Subcutaneous adipose tissue (tissue), 4 donors: ENCODE measurements around the gene TBX1. TPM values are rescaled to one million over a fixed set of nuclear protein-coding genes. Genes with fewer than 3 reads are reported as not detected.

ENCODE experiments used
- total RNA-seq, 4 donors: library from RNA; depleted of rRNA; stranded (reverse); fragments of >200 nt; gene quantifications; one replicate each; pipeline ENCODE4 v1.1.0, GENCODE V29; 2016
- TF ChIP-seq, protein P1 (sequence below): fragments of 450-650 bp; IDR thresholded peaks from one replicate; pipeline ENCODE4 v1.5.1; 2016; ENCODE audit warnings: low read depth, mild to moderate bottlenecking, control low read depth, antibody characterized with exemption, moderate library complexity

The TBX1 gene
- total RNA-seq, 4 donors from 2014 or later, result 0.51 to 6.2 (median 1.8) TPM

DNA sequence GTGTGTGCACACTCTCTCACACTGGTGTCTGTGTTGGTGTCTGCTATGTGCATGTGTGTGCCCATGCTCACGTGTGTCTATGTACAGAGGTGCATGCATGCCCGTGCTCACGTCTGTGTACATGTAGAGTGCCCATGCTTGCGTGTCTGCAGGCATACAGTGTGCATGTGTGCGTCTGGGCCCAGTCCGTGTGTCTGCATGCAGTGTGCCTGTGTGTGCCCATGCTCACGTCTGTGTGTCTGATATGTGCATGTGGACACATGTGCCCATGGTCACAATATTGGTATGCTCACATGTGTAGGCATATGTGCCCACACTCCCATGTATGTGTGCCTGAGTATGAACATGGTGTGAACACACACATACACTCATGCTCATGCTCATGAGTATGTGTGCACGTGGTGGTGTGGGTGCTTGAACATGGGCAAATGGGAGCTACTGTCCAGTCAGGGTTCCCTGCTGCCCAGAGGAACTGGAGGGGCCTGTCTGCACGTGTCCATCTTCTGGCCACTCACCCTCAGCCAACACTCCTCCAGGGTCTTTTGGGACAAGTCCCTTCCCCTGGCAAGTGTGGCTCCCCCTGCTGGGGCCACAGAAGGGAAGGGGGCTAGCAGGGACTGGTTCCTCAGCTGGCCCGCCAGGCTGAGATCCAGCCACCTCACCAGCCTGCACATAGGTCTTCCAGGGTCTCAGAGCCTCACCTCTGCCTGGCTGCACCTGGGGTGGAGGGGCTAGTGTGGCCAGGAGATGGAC lies 7.3 kb upstream of the TBX1 start:
- TF ChIP-seq, protein P1, sequence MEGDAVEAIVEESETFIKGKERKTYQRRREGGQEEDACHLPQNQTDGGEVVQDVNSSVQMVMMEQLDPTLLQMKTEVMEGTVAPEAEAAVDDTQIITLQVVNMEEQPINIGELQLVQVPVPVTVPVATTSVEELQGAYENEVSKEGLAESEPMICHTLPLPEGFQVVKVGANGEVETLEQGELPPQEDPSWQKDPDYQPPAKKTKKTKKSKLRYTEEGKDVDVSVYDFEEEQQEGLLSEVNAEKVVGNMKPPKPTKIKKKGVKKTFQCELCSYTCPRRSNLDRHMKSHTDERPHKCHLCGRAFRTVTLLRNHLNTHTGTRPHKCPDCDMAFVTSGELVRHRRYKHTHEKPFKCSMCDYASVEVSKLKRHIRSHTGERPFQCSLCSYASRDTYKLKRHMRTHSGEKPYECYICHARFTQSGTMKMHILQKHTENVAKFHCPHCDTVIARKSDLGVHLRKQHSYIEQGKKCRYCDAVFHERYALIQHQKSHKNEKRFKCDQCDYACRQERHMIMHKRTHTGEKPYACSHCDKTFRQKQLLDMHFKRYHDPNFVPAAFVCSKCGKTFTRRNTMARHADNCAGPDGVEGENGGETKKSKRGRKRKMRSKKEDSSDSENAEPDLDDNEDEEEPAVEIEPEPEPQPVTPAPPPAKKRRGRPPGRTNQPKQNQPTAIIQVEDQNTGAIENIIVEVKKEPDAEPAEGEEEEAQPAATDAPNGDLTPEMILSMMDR, result no peak

DNA sequence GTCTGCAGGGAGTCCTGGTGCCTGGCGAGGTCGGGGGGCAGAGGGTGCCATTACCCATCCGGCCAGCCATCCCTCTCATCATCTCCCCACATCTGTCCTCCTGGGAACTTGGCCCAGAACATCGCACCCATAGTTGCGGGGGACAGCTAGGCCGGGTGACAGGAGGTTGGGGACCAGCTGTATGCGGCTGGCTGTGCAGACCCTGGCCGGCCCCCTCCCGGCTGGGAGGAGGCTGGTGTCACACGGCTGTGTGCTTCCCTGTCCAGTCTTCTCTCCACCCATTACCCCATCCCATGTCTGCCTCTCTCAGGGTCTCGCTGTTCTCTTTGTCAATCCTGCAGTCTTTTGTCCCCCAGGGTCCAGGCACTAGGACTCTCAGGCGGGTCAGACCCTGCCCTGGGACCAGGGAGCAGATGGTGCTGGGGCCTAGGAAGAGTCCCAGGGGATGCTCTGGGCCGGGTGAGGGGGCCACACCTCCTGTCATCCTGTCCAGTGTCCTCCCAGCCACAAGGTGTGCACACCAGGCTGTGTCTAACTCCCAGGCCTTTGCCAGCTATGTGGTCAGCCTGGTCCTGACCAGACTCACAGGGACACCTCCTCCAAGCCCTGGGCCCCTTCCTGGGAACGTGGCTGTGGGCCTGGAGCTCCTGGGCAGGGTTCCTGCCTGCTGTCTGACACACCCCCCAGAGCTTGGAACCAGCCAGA lies 6.4 kb upstream of the TBX1 start:
- TF ChIP-seq, protein P1, result no peak

DNA sequence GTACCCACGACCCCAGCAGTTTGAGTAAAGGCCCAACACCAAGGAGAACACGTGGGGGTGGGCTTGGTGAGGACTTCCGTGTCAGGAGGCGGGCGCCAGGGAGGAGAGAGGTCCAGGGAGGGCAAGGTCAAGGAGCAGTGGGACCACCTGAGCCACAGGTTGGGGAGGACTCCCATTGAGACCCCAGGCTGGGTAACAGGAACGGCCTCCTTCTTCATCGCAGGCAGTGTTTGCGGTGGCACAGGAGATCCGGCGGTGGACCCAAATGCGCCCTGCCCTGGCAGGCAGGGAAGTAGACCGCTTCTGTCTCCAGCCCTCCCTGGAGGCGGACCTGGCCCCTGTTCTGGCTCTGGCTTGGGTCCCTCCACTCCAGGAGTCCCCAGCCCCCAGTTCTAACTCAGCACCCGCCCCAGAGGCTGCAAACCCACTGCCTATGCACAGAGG lies 5.9 kb upstream of the TBX1 start:
- TF ChIP-seq, protein P1, result no peak

DNA sequence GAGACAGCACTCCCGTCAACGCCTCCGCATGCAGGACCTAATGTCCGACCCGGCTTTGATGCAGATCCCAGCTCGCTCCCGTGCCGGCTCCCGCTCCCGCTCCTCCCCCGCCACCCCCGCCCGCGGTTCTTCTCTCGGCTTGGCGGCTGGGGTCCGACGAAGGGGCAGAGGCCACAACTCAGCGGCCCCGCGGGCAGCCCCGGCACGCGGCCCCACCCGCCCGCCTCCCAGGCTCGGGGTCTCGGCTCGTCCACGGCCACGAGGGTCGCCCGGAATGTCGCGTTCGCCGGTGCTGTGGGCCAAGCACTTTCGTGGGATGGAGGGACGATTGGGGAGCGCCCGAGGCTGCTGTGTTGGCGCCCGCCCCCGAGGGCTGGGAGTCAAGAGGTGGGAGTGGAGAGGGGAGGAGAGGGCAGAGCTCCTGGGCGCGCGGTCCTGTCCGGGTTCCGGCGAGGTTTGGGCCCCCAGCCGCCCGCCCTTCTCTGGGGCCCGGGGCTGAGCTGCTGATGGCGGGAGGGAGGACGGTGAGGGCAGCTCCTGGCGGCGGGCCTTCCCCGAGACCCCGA lies 5.3 kb upstream of the TBX1 start:
- TF ChIP-seq, protein P1, result no peak

DNA sequence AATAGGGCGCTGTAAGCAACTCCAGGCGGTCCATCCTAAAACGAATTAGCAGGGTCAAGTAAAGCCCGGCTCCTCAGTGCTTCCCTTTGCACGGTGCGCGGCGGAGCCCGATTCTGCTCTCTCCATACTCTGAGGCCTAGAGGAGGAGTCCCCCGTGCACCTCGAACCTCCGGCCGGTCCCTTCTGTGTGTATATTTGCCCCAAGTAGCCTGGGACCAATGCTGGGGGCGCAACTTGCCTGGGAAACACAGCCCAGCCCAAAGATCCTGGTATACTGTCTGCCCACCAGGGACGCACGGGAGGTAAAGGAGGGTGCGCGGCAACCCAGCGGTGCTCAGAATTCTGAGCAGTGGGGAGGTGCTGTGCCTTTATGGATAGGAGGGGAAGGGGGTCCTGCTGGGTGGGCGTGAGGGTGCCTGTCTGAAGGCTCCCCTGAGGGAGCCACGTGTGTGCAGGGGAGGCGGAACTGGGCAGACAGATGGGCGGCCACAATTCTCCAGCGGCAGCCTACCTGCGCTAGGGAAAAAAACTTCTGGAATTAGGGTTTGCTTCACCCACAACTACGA lies 4.8 kb upstream of the TBX1 start:
- TF ChIP-seq, protein P1, result no peak

DNA sequence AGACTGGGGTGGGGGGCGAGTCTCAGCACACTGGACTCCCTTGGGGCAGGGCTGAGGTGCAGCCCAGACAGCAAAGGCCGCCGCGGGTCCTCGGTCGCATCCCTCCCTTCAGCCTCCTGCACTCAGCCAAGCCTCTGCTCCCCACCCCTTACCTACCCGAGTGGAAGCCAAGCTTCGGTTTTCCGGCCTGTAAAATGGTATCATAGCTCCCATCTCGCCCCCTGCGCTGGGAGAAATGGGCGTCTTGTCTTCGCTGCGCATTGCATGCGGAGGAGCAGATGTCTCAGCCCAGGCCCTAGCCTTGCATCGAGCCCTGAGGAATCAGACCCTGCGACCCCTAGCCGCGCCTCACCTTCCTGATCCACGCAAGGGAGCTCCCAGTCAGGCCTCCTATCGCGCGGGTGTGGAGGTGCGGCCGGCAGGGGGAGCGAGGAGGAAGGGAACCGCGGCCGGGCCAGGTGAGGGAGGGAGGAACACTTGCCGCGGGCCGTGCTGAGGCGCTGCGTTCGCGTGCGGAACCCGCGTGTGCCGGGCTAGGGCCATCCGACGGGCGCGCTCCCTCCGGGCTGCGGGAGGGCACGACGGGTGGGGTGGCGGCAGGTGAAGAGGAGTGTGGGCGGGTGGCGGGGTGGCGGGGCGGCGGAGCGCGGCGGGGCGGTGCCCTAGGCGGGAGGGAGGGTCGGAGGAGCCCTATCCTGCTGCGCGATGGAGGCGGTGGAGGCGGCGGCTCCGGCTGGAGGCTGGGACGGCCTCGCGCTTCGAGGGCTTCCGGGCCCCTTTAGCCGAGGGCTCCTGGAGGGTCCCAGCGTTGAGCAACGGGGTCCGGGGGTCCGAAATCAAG lies 4.1 kb upstream of the TBX1 start:
- TF ChIP-seq, protein P1, result no peak
